Glutamatergic neuron (in vitro differentiated cells): ENCODE results near the gene MAPT. TPM values are rescaled to one million over a fixed set of nuclear protein-coding genes. Genes with fewer than 3 reads are reported as not detected.

Source experiments
- DNase-seq: peaks from one replicate; pipeline ENCODE4 v3.0.0; 2022
- H3K27ac Mint-ChIP-seq: one replicate; pipeline ENCODE4 v1.8.0; 2020; ENCODE audit warnings: mild to moderate bottlenecking, mixed read lengths, inconsistent platforms; ENCODE audit not compliant: unreplicated experiment
- H3K27me3 Mint-ChIP-seq: one replicate; pipeline ENCODE4 v1.8.0; 2020; ENCODE audit warnings: mild to moderate bottlenecking, moderate library complexity, mixed read lengths, inconsistent platforms; ENCODE audit not compliant: unreplicated experiment
- H3K36me3 Mint-ChIP-seq: one replicate; pipeline ENCODE4 v1.8.0; 2020; ENCODE audit warnings: mild to moderate bottlenecking, mixed read lengths, inconsistent platforms; ENCODE audit not compliant: unreplicated experiment
- H3K4me1 Mint-ChIP-seq: one replicate; pipeline ENCODE4 v1.8.0; 2020; ENCODE audit warnings: mild to moderate bottlenecking, low read depth, mixed read lengths, inconsistent platforms; ENCODE audit not compliant: unreplicated experiment
- H3K4me3 Mint-ChIP-seq: one replicate; pipeline ENCODE4 v1.8.0; 2020; ENCODE audit warnings: mild to moderate bottlenecking, mixed read lengths, inconsistent platforms; ENCODE audit not compliant: unreplicated experiment
- H3K9me3 Mint-ChIP-seq: one replicate; pipeline ENCODE4 v1.8.0; 2020; ENCODE audit warnings: mild to moderate bottlenecking, moderate library complexity, mixed read lengths, inconsistent platforms; ENCODE audit not compliant: unreplicated experiment
- total RNA-seq: library from RNA; stranded (reverse); fragmentation: NEBNext Ultra II Directional; extraction: Animal tissue kit (Norgen Biotek cat#: 25700); gene quantifications from one replicate; pipeline ENCODE4 v1.2.1, GENCODE V29; 2021; ENCODE audit not compliant: unreplicated experiment
- TF ChIP-seq, protein P1 (sequence below): fragments of 200-600 bp; sonication (generic); IDR thresholded peaks from one replicate; pipeline ENCODE4 v1.5.0; 2021; ENCODE audit not compliant: partially characterized antibody, unreplicated experiment

The MAPT gene
- total RNA-seq, 1 donor from 2014 or later: 123 TPM

DNA sequence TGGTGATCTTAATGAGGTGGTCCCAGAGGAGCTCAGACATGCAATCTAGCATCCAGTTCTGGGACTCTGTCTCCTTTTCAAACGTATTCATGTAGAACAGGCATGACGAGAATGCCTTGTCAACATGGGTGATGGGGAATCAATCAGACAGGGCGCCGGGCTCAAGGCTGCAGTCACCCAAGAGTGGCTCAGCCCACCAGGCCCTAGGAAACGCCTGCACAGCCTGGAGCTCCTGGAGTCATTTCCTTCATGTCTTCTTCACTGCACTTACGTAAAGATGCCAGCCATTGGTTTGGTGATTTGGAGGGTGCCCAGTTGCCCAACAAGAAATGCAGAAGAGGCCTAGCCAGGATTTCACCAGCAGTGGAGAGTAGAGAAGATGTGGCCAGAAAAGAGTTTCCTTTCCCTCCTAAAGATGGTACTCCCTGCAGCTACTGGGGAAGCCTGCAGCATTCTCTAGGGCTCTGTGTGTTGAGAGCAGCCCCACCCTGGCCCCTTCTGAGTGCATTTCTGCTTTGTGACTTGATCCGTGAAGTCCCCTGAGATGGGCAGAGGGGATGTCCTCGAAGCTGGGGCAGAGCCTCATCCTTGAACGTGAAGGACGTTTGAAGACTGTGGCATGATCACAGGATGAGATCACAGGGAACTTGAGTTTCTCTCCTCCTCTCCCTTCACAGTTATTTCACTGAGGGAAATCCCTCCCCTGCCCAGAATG is 80.7 kb downstream of the MAPT start:
- Mint-ChIP-seq H3K36me3 (peaks cover 5% of the 10 kb centered on the region), H3K27ac (no peak overlapping the region), H3K27me3 (peaks cover 8% of the 10 kb centered on the region), H3K9me3 (peaks cover 3% of the 10 kb centered on the region), H3K4me1 (peaks cover 5% of the 10 kb centered on the region), H3K4me3 (no peak overlapping the region)
- TF ChIP-seq, protein P1, sequence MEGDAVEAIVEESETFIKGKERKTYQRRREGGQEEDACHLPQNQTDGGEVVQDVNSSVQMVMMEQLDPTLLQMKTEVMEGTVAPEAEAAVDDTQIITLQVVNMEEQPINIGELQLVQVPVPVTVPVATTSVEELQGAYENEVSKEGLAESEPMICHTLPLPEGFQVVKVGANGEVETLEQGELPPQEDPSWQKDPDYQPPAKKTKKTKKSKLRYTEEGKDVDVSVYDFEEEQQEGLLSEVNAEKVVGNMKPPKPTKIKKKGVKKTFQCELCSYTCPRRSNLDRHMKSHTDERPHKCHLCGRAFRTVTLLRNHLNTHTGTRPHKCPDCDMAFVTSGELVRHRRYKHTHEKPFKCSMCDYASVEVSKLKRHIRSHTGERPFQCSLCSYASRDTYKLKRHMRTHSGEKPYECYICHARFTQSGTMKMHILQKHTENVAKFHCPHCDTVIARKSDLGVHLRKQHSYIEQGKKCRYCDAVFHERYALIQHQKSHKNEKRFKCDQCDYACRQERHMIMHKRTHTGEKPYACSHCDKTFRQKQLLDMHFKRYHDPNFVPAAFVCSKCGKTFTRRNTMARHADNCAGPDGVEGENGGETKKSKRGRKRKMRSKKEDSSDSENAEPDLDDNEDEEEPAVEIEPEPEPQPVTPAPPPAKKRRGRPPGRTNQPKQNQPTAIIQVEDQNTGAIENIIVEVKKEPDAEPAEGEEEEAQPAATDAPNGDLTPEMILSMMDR: no peak
- DNase-seq: no peak

DNA sequence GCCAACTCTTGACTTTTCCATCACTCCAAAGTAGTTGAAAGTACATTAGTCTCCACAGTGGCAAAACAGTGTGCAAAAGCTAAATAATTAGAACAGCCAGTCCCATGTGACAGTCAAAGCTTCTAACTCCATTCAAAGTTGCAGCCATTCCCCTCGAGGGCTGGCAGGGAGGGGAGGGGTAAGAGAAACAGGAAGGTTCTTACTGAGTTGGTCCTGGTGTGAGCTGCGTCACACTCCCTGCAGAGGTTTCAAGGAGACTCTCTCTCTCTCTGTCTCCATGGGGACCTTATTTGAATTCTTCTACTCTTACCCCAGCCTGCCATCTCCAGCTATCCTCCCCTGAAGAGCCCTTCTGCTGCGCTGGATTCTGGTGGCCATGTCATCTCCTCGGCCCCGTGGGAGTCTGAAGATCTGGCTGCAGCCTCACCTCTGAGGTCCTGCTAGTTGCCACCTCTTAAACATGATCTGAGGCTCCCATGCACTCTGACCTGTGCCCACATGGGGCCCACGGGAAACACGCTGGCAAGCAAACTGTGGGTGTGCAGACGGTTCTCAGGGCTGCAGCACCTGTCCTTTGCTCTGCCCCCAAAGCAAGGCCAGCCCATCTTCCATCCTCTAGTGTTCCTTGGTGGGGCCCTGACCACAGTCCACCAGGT is 81.4 kb downstream of the MAPT start:
- H3K36me3 Mint-ChIP-seq: peaks cover 5% of the 10 kb centered on the region
- DNase-seq: no peak
- no peak overlapping the region for H3K27ac Mint-ChIP-seq
- peaks cover 5% of the 10 kb centered on the region for H3K4me1 Mint-ChIP-seq
- no peak overlapping the region for H3K4me3 Mint-ChIP-seq
- peaks cover 7% of the 10 kb centered on the region for H3K27me3 Mint-ChIP-seq
- peaks cover 2% of the 10 kb centered on the region for H3K9me3 Mint-ChIP-seq
- TF ChIP-seq, protein P1: no peak

DNA sequence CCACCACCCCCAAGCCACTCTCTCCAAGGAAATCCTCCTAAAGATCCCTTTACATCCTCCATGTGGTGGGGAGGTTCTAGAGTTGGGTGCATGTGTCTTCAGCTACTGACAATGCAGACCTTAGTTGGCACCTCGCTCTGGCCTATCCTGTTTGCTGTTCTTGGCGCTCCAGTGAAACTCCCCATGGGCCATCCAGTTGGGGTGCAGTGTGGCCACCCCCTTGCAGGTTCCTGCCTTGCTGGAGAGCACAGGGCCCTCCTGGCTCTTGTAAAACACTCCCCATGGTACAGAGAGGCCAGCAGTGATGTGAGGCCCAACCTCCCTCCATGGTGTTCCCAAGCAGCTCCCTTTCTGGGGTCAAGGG is 82.0 kb downstream of the MAPT start:
- TF ChIP-seq, protein P1: no peak
- Mint-ChIP-seq H3K36me3 (peaks cover 5% of the 10 kb centered on the region), H3K4me1 (peaks cover 5% of the 10 kb centered on the region), H3K27me3 (peaks cover 9% of the 10 kb centered on the region), H3K9me3 (peaks cover 2% of the 10 kb centered on the region), H3K27ac (no peak overlapping the region), H3K4me3 (no peak overlapping the region)
- DNase-seq: no peak

DNA sequence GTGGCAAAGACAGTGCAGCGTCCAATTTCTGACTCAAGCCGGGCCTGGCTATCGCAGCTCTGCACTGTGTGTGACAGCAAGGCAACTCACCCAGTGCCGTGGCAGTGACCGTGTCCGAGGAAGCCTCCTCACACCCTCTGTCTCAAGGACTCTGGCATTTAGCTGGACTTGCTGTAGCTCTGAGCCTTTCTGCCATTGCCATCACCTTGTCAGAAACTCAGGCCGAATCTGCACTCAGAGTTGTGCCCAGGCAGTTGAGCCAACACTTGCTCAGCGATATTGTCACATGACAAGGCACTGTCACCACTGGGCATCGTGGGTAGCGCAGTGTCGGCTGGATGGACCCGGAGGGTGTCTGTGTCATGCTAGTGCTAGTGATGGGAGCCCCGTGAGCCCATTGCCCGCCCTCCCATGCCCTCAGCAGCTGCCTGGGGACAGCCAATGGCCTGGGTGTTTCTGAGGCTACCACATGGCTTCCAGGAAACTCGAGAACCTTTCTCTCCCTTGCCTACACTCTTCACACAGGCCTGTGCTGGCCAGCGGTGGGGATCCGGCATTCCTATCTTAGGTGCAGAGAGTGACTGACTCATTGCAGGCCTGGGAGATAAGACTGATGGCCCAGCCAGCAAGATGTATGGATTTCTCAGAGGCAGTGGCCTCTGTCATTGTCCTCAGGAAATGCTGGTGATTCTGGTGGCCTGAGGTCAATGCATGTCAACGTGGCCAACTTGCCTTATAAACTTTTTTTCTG is 82.6 kb downstream of the MAPT start:
- TF ChIP-seq, protein P1: no peak
- Mint-ChIP-seq H3K4me3 (no peak overlapping the region), H3K9me3 (peaks cover 2% of the 10 kb centered on the region), H3K4me1 (peaks cover 5% of the 10 kb centered on the region), H3K27me3 (peaks cover 9% of the 10 kb centered on the region), H3K36me3 (peaks cover 5% of the 10 kb centered on the region), H3K27ac (no peak overlapping the region)
- no peak for DNase-seq

DNA sequence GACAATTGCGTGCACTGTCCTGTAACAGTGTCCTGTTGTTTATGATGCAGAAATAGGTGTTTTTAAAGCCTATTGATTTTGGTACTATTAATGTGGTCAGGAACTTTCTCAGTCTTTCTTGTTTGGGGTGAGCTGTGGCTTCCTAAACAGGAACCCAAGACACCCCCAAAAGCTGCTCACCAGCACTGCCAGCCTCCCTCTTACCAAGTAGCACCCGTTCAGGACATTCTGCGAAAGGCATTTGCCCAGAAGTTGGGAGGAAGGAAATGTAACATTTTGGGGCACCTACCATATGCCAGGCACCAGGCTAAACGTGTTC is 83.1 kb downstream of the MAPT start:
- Mint-ChIP-seq H3K27ac (no peak overlapping the region), H3K4me1 (peaks cover 5% of the 10 kb centered on the region), H3K27me3 (peaks cover 9% of the 10 kb centered on the region), H3K36me3 (peaks cover 1% of the 10 kb centered on the region), H3K4me3 (no peak overlapping the region), H3K9me3 (peaks cover 3% of the 10 kb centered on the region)
- no peak for DNase-seq
- TF ChIP-seq, protein P1: no peak
